ENCODE data around the gene ZNF341. TPM values are rescaled to one million over a fixed set of nuclear protein-coding genes. Genes with fewer than 3 reads are reported as not detected.

Gene ZNF341
- total and polyA plus RNA-seq, 7 donors: 1.2 to 7.9 (median 2.5) TPM

GRCh38 chr20:33704197-33704924 lies 27.4 kb upstream of the ZNF341 start:
- Histone ChIP-seq H3K27me3 (no peaks in the 10 kb centered on the region), H3K4me3 (no peak overlapping the region), H3K9me3 (no peaks in the 10 kb centered on the region), H3K36me3 (peaks cover 0 to 20% (median 4%) of the 10 kb centered on the region in 4 donors), H3K27ac (no peak overlapping the region), H3K4me1 (peaks cover 0 to 10% (median 8%) of the 10 kb centered on the region in 4 donors)
- 92 to 95% methylated on average over 11 of the region's 11 CpGs for WGBS, 2 donors
- no peak for TF ChIP-seq CTCF (IDR thresholded peaks at IDR 0.05)
- no peak for TF ChIP-seq POLR2AphosphoS5 (IDR thresholded peaks at IDR 0.05)
- TF ChIP-seq EP300 (IDR thresholded peaks at IDR 0.05): no peak
- no peak for TF ChIP-seq POLR2A (IDR thresholded peaks at IDR 0.05)
- intact Hi-C loops (cut with DNase I): no loop called here
- DNase-seq: no peak

GRCh38 chr20:33707668-33708067 lies 24.1 kb upstream of the ZNF341 start:
- H3K4me3 ChIP-seq: no peak overlapping the region
- WGBS, 2 donors: 91 to 92% methylated on average over 11 of the region's 11 CpGs
- no peaks in the 10 kb centered on the region for H3K9me3 ChIP-seq
- H3K27me3 ChIP-seq: no peaks in the 10 kb centered on the region
- peaks cover 4 to 43% (median 12%) of the 10 kb centered on the region in 4 donors for H3K36me3 ChIP-seq
- intact Hi-C loops (cut with DNase I): no loop called here
- TF ChIP-seq CTCF (IDR thresholded peaks at IDR 0.05) (no peak), POLR2A (IDR thresholded peaks at IDR 0.05) (no peak), EP300 (IDR thresholded peaks at IDR 0.05) (no peak), POLR2AphosphoS5 (IDR thresholded peaks at IDR 0.05) (no peak)
- no peak for DNase-seq
- no peak overlapping the region for H3K27ac ChIP-seq
- H3K4me1 ChIP-seq: peaks cover 0 to 7% (median 7%) of the 10 kb centered on the region in 4 donors

- no peaks in the 10 kb centered on the region for H3K27me3 ChIP-seq
- intact Hi-C loops (cut with DNase I): no loop called here
- 67 to 82% methylated on average over 2 of the region's 2 CpGs for WGBS, 2 donors
- no peak overlapping the region for H3K4me3 ChIP-seq
- H3K27ac ChIP-seq: no peak overlapping the region
- DNase-seq: no peak
- peaks cover 11 to 60% (median 20%) of the 10 kb centered on the region in 4 donors for H3K36me3 ChIP-seq
- no peaks in the 10 kb centered on the region for H3K9me3 ChIP-seq
- TF ChIP-seq EP300 (IDR thresholded peaks at IDR 0.05) (no peak), POLR2A (IDR thresholded peaks at IDR 0.05) (no peak), POLR2AphosphoS5 (IDR thresholded peaks at IDR 0.05) (no peak), CTCF (IDR thresholded peaks at IDR 0.05) (no peak)
- no peaks in the 10 kb centered on the region for H3K4me1 ChIP-seq
These were observed 22.4 kb upstream of the ZNF341 start for GRCh38 chr20:33709398-33709797.

- DNase-seq: no peak
- no peaks in the 10 kb centered on the region for H3K27me3 ChIP-seq
- H3K4me3 ChIP-seq: no peak overlapping the region
- no peaks in the 10 kb centered on the region for H3K4me1 ChIP-seq
- TF ChIP-seq EP300 (IDR thresholded peaks at IDR 0.05) (no peak), POLR2AphosphoS5 (IDR thresholded peaks at IDR 0.05) (no peak), POLR2A (IDR thresholded peaks at IDR 0.05) (no peak), CTCF (IDR thresholded peaks at IDR 0.05) (no peak)
- no peaks in the 10 kb centered on the region for H3K9me3 ChIP-seq
- H3K36me3 ChIP-seq: peaks cover 11 to 65% (median 20%) of the 10 kb centered on the region in 4 donors
- 74 to 82% methylated on average over 16 of the region's 16 CpGs for WGBS, 2 donors
- intact Hi-C loops (cut with DNase I): no loop called here
- H3K27ac ChIP-seq: no peak overlapping the region
These were observed 21.8 kb upstream of the ZNF341 start for GRCh38 chr20:33709905-33710541.

Measured in sigmoid colon (tissue), 7 donors.